ENCODE results near the gene MED9.

MED9 gene

DNA sequence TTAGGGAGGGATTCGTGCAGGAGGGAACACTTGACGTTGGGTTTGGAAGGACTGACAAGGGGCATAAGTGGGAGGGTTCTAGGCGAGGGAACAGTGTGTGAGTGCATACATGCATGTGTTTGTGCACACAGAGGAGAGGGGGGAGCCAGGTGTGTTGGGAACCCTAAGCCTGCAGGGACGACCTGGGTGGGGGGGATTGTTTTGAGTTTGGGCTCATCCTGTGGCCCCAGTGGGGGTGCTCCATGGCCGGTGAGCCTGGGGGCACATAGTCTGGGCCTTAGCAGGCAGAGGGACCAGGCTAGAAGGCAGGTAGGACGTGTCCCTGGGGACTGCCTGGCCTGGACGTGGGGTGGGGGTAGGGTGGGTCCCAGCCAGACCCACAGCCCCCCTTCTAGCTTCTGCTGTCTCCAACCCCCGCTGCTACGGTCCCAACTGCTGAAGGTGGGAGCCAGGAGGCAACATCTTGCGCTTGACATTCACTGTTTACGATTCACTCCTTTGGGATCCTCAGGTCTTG, 31.3 kb downstream of the MED9 start:
- DNase-seq, result no peak
- H4K20me1 ChIP-seq (ENCODE audit: insufficient read depth, low read length), result no peaks in the 10 kb centered on the region

GRCh38 chr17:17508646-17509591, 32.1 kb downstream of the MED9 start:
- H3K9ac ChIP-seq (ENCODE audit: low read length), result no peak overlapping the region
- H3K27me3 ChIP-seq (replicated peaks; ENCODE audit: insufficient read depth, low read length), result no peaks in the 10 kb centered on the region
- H3K79me2 ChIP-seq (ENCODE audit: low read length), result no peaks in the 10 kb centered on the region
- H3K4me3 ChIP-seq (ENCODE audit: low read length), result no peak overlapping the region
- DNase-seq, result no peak
- H3K36me3 ChIP-seq (replicated peaks; ENCODE audit: insufficient read depth, low read length), result no peaks in the 10 kb centered on the region
- no peak overlapping the region for H3K4me2 ChIP-seq (ENCODE audit: low read depth, low read length)
- no peak for TF ChIP-seq EZH2phosphoT487 (IDR thresholded peaks at IDR 0.05; ENCODE audit: low read length)
- no peak for TF ChIP-seq EZH2 (optimal IDR thresholded peaks at IDR 0.05; ENCODE audit: low read depth, low read length)
- no peak for TF ChIP-seq CTCF (IDR thresholded peaks at IDR 0.05; ENCODE audit: low read length)
- no peak overlapping the region for H3K27ac ChIP-seq (ENCODE audit: low read length)
- H3K9me3 ChIP-seq (replicated peaks; ENCODE audit: insufficient read depth, low read length), result no peaks in the 10 kb centered on the region
- H3F3A ChIP-seq (ENCODE audit: insufficient read depth, low read length), result no peaks in the 10 kb centered on the region
- H3K9me2 ChIP-seq (replicated peaks; ENCODE audit: insufficient read depth, low read length), result no peaks in the 10 kb centered on the region
- H4K20me1 ChIP-seq (ENCODE audit: insufficient read depth, low read length), result no peaks in the 10 kb centered on the region
- H2AFZ ChIP-seq (ENCODE audit: low read length), result no peak overlapping the region
- no peaks in the 10 kb centered on the region for H3K4me1 ChIP-seq (ENCODE audit: low read length)

More for the DNA sequence above, 31.3 kb downstream of the MED9 start:
- no peaks in the 10 kb centered on the region for H3F3A ChIP-seq (ENCODE audit: insufficient read depth, low read length)
- H3K9me2 ChIP-seq (replicated peaks; ENCODE audit: insufficient read depth, low read length), result no peaks in the 10 kb centered on the region
- TF ChIP-seq EZH2 (optimal IDR thresholded peaks at IDR 0.05; ENCODE audit: low read depth, low read length) (no peak), EZH2phosphoT487 (IDR thresholded peaks at IDR 0.05; ENCODE audit: low read length) (no peak), CTCF (IDR thresholded peaks at IDR 0.05; ENCODE audit: low read length) (no peak)
- H3K79me2 ChIP-seq (ENCODE audit: low read length), result no peaks in the 10 kb centered on the region
- H3K9ac ChIP-seq (ENCODE audit: low read length), result no peak overlapping the region
- no peak overlapping the region for H2AFZ ChIP-seq (ENCODE audit: low read length)
- H3K4me2 ChIP-seq (ENCODE audit: low read depth, low read length), result no peak overlapping the region
- H3K9me3 ChIP-seq (replicated peaks; ENCODE audit: insufficient read depth, low read length), result no peaks in the 10 kb centered on the region
- no peaks in the 10 kb centered on the region for H3K27me3 ChIP-seq (replicated peaks; ENCODE audit: insufficient read depth, low read length)
- no peaks in the 10 kb centered on the region for H3K4me1 ChIP-seq (ENCODE audit: low read length)
- no peaks in the 10 kb centered on the region for H3K36me3 ChIP-seq (replicated peaks; ENCODE audit: insufficient read depth, low read length)
- no peak overlapping the region for H3K27ac ChIP-seq (ENCODE audit: low read length)
- H3K4me3 ChIP-seq (ENCODE audit: low read length), result no peak overlapping the region

GRCh38 chr17:17509601-17510425, 33.0 kb downstream of the MED9 start:
- H3K9me2 ChIP-seq (replicated peaks; ENCODE audit: insufficient read depth, low read length), result no peaks in the 10 kb centered on the region
- no peak overlapping the region for H3K4me2 ChIP-seq (ENCODE audit: low read depth, low read length)
- H3K36me3 ChIP-seq (replicated peaks; ENCODE audit: insufficient read depth, low read length), result no peaks in the 10 kb centered on the region
- H3K27ac ChIP-seq (ENCODE audit: low read length), result no peak overlapping the region
- no peaks in the 10 kb centered on the region for H3K4me1 ChIP-seq (ENCODE audit: low read length)
- no peaks in the 10 kb centered on the region for H3F3A ChIP-seq (ENCODE audit: insufficient read depth, low read length)
- DNase-seq, result no peak
- H3K27me3 ChIP-seq (replicated peaks; ENCODE audit: insufficient read depth, low read length), result no peaks in the 10 kb centered on the region
- TF ChIP-seq CTCF (IDR thresholded peaks at IDR 0.05; ENCODE audit: low read length), result no peak
- no peak for TF ChIP-seq EZH2phosphoT487 (IDR thresholded peaks at IDR 0.05; ENCODE audit: low read length)
- TF ChIP-seq EZH2 (optimal IDR thresholded peaks at IDR 0.05; ENCODE audit: low read depth, low read length), result no peak
- no peaks in the 10 kb centered on the region for H4K20me1 ChIP-seq (ENCODE audit: insufficient read depth, low read length)
- H3K9me3 ChIP-seq (replicated peaks; ENCODE audit: insufficient read depth, low read length), result no peaks in the 10 kb centered on the region
- no peak overlapping the region for H2AFZ ChIP-seq (ENCODE audit: low read length)
- H3K9ac ChIP-seq (ENCODE audit: low read length), result no peak overlapping the region
- no peak overlapping the region for H3K4me3 ChIP-seq (ENCODE audit: low read length)
- H3K79me2 ChIP-seq (ENCODE audit: low read length), result no peaks in the 10 kb centered on the region
